Omental fat pad (tissue), 4 donors: ENCODE results near the gene FIBIN. TPM values are rescaled to one million over a fixed set of nuclear protein-coding genes. Genes with fewer than 3 reads are reported as not detected.
A peak's percentile ranks its signal among the peaks of the same experiment; 100 is the strongest.

Experiments used
- ATAC-seq: fragments of 150-250 bp; one replicate; pipeline ENCODE4 v1.9.1; 2016; ENCODE audit warnings: mild to moderate bottlenecking, moderate library complexity; ENCODE audit not compliant: low FRiP score
- DNase-seq: peaks from one replicate; pipeline ENCODE4 v3.0.0-alpha.2; 2019; ENCODE audit warnings: low spot score
- total RNA-seq, 4 donors: library from RNA; depleted of rRNA; stranded (reverse); fragments of >200 nt; gene quantifications; one replicate each; pipeline ENCODE4 v1.1.0, GENCODE V29; 2016
- TF ChIP-seq, protein P1 (sequence below), 3 donors: fragments of 450-650 bp; IDR thresholded peaks; one replicate each; pipeline ENCODE4 v1.5.1; 2016 to 2017; ENCODE audit warnings: antibody characterized with exemption in 3 of 3, mild to moderate bottlenecking in 3 of 3, moderate library complexity in 2 of 3

The FIBIN gene
- total RNA-seq, 4 donors from 2014 or later: 8.9 to 31.8 (median 24.8) TPM

DNA sequence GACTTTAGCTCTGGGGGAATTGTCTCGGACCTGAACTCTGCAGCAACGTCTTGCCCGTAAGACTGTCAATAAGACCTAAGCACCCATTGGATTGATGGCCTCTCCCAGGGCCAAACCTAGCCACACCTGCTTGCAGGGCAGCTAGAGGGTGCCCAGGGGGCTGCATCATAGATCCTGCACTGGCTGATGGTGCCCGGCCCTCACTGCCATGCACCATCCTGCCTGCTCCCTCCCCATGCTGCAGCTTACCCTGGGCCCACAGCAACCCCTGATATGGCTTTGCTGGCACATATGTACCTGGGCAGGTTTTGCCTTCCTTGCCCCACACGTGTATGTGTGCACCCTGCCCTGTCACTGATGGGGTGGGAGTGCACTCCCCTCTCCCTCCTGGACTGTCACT is 37.8 kb downstream of the FIBIN start:
- no peak for DNase-seq
- ATAC-seq: no peak
- TF ChIP-seq, protein P1, sequence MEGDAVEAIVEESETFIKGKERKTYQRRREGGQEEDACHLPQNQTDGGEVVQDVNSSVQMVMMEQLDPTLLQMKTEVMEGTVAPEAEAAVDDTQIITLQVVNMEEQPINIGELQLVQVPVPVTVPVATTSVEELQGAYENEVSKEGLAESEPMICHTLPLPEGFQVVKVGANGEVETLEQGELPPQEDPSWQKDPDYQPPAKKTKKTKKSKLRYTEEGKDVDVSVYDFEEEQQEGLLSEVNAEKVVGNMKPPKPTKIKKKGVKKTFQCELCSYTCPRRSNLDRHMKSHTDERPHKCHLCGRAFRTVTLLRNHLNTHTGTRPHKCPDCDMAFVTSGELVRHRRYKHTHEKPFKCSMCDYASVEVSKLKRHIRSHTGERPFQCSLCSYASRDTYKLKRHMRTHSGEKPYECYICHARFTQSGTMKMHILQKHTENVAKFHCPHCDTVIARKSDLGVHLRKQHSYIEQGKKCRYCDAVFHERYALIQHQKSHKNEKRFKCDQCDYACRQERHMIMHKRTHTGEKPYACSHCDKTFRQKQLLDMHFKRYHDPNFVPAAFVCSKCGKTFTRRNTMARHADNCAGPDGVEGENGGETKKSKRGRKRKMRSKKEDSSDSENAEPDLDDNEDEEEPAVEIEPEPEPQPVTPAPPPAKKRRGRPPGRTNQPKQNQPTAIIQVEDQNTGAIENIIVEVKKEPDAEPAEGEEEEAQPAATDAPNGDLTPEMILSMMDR (IDR thresholded peaks at IDR 0.05): no peak

DNA sequence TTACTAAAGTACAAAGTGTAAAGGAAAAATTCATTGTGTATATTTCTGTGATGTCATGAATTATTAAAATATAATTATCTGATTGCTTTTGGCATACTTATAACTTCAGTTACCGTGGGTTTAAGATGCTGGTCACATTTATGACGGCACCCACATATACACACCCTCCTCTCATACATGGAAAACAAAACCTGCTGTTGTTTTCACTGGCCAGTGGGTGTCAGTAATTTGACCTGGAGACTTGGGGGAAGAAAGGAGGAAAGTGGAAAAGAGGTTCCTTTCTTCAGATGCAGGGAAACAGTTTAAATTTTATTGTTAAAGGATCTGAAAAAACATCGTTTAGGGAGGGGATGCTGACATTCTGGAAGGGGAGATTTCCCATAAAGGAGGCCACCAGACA is 46.0 kb downstream of the FIBIN start:
- DNase-seq: no peak
- no peak for ATAC-seq
- TF ChIP-seq, protein P1 (IDR thresholded peaks at IDR 0.05): no peak

DNA sequence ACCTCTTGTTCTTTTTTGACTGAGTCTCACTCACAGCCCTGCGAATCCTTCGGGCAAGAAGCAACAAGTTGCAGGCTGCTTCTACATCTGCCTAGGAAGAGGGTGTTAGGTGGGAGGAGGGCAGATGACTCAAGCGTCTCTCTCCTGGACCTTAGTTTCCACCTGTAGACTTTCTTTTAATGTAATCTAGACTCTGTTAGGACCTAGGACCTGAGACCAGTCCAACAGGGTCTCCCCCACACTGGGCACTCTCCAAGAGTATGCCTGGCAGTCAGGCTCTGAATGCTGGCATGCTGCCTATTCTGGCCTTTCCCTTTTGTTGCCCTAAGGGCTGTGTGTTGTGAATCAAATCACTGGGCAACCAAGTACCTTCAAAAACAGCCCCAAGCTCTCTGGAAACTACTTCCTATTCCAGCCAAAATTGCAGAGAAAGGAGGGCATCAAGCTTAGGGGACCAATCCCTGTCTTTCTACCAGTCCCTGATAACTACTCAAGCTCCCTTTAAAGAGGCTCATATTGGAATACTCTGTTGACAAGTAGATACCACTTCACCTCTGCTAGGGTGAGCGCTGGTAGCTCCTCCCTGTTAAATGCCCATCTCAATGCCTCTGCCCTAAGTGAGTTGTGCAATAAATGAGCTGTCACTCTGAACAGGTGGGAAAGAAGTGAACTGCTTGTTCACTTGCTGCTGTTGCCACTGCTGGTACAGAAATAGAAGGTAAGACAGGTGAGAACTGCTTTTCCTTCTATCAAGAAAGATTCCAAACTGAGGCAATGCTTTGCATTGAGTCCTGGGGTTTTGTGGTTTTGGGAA is 46.6 kb downstream of the FIBIN start, which contains the start of gene BBOX1:
Gene BBOX1 (plus strand): TSS at position 514 of the 814 bp plus-strand sequence. CDS start 14,616 bp downstream, outside the sequence.
- TF ChIP-seq, protein P1 (IDR thresholded peaks at IDR 0.05): no peak
- DNase-seq: no peak
- ATAC-seq: peak; percentile 51

DNA sequence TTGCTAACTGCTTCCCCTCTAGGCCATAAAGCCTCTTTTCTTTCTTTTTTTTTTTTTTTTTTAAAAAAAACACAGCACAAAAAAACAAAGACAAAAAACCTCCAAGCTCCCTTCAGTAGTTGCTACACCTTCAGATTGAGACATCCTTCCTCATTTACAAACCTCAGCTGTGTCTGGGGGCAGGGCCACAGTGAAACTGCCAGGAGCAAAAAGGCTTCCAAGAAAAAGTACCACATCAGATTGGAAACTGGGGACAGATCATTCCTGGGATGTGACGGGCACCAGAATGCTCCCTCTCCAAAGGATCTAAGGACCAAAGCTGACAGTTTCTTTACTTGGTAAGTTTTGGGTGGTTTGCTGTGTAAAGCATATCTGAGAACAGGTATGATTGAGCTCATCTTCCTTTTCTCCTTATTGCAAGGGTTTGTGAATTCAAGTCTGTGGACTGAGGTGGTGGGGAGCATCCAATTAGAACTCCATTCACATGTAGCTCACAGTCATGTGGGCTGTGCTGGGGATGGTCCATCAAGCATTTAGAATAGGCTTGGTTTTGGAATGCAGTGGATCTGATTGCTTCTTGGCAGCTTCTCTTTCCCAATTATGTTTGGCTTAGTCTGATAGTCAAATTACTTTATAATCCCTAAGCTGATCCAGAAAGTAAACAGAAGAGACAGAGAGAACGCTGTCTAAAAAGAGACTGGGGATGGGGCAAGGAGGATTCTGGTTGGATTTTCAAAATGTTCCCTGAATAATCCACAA is 47.4 kb downstream of the FIBIN start:
- TF ChIP-seq, protein P1 (IDR thresholded peaks at IDR 0.05): no peak
- no peak for DNase-seq

More for the DNA sequence above, 47.4 kb downstream of the FIBIN start:
- ATAC-seq: no peak

Other genes starting within 250 kb of the FIBIN start
- not detected for gene BBOX1, start 46.7 kb downstream of the FIBIN start, total RNA-seq